K562 (cell line): ENCODE results near the gene MCCC2. TPM values are rescaled to one million over a fixed set of nuclear protein-coding genes. Genes with fewer than 3 reads are reported as not detected.

Experiments
- ZNF699 ChIP-seq: fragments of 250-450 bp; sonication (Bioruptor Pico); IDR thresholded peaks from 2 replicates; pipeline ENCODE4 v1.8.0; 2021; ENCODE audit warnings: mild to moderate bottlenecking, moderate library complexity; ENCODE audit not compliant: insufficient replicate concordance
- polyA plus RNA-seq, 8 experiments: library from polyadenylated mRNA; depleted of rRNA in 4 of 8; stranded (reverse) in 5 of 8; unstranded in 3 of 8; fragments of >200 nt; fragmentation: Nextera tagmentation in 2 of 8; fragmentation: Illumina TruSeq in 1 of 8; extraction: Ambion mirVana in 2 of 8; extraction: Trizol in 1 of 8; gene quantifications; 2 replicates each; pipeline versions ENCODE4 v1.2.1 to v1.2.3, GENCODE V29; 2011 to 2014; ENCODE audit warnings: inconsistent platforms in 1 of 8, missing spikeins in 1 of 8
- total RNA-seq, 7 experiments: library from RNA; depleted of rRNA in 6 of 7; stranded (reverse); fragments of >200 nt in 6 of 7; fragmentation: Illumina TruSeq in 2 of 7; extraction: Trizol in 2 of 7; gene quantifications; 2 replicates each; pipeline versions ENCODE4 v1.2.1 to v1.2.3, GENCODE V29; 2011 to 2021; ENCODE audit warnings: low replicate concordance in 1 of 7
- TF ChIP-seq, protein P1 (sequence below): fragments of 200-600 bp; sonication (generic); IDR thresholded peaks from one replicate; pipeline ENCODE4 v1.6.1; 2012; ENCODE audit warnings: mild to moderate bottlenecking, low read depth, low read length, inconsistent platforms

Gene MCCC2
- total and polyA plus RNA-seq, 9 of the 15 experiments (the other 6 are each of a cell fraction or from before 2014, with no cell fraction given) = 17.1 to 77.9 (median 52.5) TPM

DNA sequence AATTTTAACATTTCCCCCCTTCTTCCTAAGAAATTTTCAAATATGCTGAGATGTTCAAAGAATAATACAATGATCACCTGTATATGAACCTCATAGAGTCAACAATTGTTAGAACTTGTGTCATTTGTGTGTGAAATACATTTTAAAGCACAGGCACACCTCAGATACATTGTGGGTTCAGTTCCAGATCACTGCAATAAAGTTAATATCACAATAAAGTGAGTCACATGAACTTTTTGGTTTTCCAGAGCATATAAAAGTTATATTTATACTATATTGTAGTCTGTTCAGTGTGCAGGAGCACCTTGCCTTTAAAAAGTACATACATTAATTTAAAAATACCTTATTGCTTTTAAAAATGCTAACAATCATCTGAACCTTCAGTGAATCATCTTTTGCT is 50.0 kb downstream of the MCCC2 start (continued):
- no peak for TF ChIP-seq ZNF699
- TF ChIP-seq, protein P1, sequence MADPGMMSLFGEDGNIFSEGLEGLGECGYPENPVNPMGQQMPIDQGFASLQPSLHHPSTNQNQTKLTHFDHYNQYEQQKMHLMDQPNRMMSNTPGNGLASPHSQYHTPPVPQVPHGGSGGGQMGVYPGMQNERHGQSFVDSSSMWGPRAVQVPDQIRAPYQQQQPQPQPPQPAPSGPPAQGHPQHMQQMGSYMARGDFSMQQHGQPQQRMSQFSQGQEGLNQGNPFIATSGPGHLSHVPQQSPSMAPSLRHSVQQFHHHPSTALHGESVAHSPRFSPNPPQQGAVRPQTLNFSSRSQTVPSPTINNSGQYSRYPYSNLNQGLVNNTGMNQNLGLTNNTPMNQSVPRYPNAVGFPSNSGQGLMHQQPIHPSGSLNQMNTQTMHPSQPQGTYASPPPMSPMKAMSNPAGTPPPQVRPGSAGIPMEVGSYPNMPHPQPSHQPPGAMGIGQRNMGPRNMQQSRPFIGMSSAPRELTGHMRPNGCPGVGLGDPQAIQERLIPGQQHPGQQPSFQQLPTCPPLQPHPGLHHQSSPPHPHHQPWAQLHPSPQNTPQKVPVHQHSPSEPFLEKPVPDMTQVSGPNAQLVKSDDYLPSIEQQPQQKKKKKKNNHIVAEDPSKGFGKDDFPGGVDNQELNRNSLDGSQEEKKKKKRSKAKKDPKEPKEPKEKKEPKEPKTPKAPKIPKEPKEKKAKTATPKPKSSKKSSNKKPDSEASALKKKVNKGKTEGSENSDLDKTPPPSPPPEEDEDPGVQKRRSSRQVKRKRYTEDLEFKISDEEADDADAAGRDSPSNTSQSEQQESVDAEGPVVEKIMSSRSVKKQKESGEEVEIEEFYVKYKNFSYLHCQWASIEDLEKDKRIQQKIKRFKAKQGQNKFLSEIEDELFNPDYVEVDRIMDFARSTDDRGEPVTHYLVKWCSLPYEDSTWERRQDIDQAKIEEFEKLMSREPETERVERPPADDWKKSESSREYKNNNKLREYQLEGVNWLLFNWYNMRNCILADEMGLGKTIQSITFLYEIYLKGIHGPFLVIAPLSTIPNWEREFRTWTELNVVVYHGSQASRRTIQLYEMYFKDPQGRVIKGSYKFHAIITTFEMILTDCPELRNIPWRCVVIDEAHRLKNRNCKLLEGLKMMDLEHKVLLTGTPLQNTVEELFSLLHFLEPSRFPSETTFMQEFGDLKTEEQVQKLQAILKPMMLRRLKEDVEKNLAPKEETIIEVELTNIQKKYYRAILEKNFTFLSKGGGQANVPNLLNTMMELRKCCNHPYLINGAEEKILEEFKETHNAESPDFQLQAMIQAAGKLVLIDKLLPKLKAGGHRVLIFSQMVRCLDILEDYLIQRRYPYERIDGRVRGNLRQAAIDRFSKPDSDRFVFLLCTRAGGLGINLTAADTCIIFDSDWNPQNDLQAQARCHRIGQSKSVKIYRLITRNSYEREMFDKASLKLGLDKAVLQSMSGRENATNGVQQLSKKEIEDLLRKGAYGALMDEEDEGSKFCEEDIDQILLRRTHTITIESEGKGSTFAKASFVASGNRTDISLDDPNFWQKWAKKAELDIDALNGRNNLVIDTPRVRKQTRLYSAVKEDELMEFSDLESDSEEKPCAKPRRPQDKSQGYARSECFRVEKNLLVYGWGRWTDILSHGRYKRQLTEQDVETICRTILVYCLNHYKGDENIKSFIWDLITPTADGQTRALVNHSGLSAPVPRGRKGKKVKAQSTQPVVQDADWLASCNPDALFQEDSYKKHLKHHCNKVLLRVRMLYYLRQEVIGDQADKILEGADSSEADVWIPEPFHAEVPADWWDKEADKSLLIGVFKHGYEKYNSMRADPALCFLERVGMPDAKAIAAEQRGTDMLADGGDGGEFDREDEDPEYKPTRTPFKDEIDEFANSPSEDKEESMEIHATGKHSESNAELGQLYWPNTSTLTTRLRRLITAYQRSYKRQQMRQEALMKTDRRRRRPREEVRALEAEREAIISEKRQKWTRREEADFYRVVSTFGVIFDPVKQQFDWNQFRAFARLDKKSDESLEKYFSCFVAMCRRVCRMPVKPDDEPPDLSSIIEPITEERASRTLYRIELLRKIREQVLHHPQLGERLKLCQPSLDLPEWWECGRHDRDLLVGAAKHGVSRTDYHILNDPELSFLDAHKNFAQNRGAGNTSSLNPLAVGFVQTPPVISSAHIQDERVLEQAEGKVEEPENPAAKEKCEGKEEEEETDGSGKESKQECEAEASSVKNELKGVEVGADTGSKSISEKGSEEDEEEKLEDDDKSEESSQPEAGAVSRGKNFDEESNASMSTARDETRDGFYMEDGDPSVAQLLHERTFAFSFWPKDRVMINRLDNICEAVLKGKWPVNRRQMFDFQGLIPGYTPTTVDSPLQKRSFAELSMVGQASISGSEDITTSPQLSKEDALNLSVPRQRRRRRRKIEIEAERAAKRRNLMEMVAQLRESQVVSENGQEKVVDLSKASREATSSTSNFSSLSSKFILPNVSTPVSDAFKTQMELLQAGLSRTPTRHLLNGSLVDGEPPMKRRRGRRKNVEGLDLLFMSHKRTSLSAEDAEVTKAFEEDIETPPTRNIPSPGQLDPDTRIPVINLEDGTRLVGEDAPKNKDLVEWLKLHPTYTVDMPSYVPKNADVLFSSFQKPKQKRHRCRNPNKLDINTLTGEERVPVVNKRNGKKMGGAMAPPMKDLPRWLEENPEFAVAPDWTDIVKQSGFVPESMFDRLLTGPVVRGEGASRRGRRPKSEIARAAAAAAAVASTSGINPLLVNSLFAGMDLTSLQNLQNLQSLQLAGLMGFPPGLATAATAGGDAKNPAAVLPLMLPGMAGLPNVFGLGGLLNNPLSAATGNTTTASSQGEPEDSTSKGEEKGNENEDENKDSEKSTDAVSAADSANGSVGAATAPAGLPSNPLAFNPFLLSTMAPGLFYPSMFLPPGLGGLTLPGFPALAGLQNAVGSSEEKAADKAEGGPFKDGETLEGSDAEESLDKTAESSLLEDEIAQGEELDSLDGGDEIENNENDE = no peak
